Measurements from ENCODE around the gene EPC2.

- TF ChIP-seq CTCF (conservative IDR thresholded peaks at IDR 0.05; ENCODE audit: low read length): no peak
- no peak for TF ChIP-seq EZH2phosphoT487 (IDR thresholded peaks at IDR 0.05; ENCODE audit: borderline replicate concordance)
Observed at GRCh38 chr2:148746973-148747372, 102.4 kb downstream of the EPC2 start.
